ENCODE data around the gene ZFP57. TPM values are rescaled to one million over a fixed set of nuclear protein-coding genes. Genes with fewer than 3 reads are reported as not detected.

Gene ZFP57
- total RNA-seq (2014; rRNA removed; shearing (Covaris generic)) (not detected in 2 replicates), total RNA-seq (2022) (not detected in 2 replicates), Bru-seq, nascent RNA (not detected), BruChase-seq, experiment 1, labeled RNA remaining after a 6-hour chase (not detected), BruChase-seq, experiment 2, labeled RNA remaining after a 2-hour chase (not detected)
- long read RNA-seq, result 0 reads

DNA sequence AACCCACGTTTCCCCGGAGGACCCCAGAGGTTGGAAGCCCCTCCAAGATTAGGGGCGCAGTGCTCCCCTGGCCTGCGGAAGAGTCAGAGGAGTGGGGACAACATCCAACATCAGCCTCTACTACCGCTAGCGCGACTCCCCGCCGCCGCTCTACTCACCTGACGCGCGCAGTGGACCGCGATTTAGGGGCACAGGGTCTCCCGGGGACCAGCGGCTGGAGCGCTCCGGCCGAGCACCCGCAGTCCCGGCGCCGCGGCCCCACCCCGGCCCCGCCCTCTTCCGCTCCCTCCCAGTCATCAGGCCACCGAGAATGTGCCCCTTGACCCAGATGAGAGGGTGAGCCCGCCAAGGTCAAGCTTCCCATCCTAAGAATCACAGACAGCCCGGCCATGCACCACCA, at the start of gene ZFP57:
ZFP57 (minus strand) TSS at position 249 of the 400 bp plus-strand sequence. CDS start 4,149 bp downstream, outside the sequence.
- POLR2A ChIA-PET, result no interaction called here
- Histone ChIP-seq H4K20me1 (ENCODE audit: insufficient read depth, low read length) (no peaks in the 10 kb centered on the region), H3K4me3 (ENCODE audit: low read depth, low read length, poor library complexity, severe bottlenecking) (no peak within 1 kb of the TSS)

DNA sequence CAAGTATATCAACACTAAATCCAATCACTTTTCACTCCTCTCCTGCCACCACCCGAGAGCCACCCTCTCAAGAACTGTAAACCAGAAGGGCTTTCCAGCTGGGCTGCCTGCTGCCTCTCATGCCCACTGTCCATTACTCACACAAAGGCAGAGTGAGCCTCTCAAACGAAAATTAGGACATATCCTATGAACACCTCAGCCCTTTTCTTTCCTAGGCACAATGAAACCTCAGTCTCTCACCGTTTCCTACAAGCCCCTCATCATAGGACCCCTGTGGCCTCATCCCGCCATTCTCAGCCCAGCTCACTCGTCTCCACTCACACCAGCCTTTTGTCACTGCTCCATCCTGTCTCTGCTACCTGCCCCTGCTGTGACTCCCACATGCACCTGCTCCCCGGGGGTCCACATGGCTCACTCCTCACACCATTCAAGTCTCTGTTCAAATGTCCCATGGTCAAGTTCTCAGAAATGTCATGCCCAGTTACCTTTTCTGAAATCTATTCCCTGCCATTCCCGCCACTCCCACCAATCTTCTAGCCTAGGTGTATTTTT, 49.7 kb upstream of the ZFP57 start:
- POLR2A ChIA-PET, result no interaction called here
- intact Hi-C loops (cut with micrococcal nuclease; ENCODE audit: unreplicated experiment), result no loop called here
- BruUV-seq (replicated peaks), result no TSS peak

More for the DNA sequence above, at the start of gene ZFP57:
- no peaks in the 10 kb centered on the region for H3K36me3 ChIP-seq (ENCODE audit: insufficient read depth, low read length)
- no peaks in the 10 kb centered on the region for H3K4me1 ChIP-seq (ENCODE audit: insufficient read depth, low read length, poor library complexity, severe bottlenecking)
- H2AFZ ChIP-seq (ENCODE audit: low read length), result no peak within 1 kb of the TSS
- BruUV-seq (replicated peaks), result no TSS peak
- H3K27ac ChIP-seq (ENCODE audit: low read depth, low read length, poor library complexity, severe bottlenecking), result no peak within 1 kb of the TSS
- H3K9me2 ChIP-seq (ENCODE audit: insufficient read depth, low read length), result no peaks in the 10 kb centered on the region
- H3K9me3 ChIP-seq (ENCODE audit: low read length), result no peaks in the 10 kb centered on the region
- CTCF ChIA-PET (ENCODE audit: unreplicated experiment), result no interaction called here
- no peak for DNase-seq (ENCODE audit: low spot score)
- no peaks in the 10 kb centered on the region for H3K79me2 ChIP-seq (ENCODE audit: insufficient read depth, low read depth, low read length)
- intact Hi-C loops (cut with micrococcal nuclease; ENCODE audit: unreplicated experiment), result no loop called here
- TF ChIP-seq, protein P1, sequence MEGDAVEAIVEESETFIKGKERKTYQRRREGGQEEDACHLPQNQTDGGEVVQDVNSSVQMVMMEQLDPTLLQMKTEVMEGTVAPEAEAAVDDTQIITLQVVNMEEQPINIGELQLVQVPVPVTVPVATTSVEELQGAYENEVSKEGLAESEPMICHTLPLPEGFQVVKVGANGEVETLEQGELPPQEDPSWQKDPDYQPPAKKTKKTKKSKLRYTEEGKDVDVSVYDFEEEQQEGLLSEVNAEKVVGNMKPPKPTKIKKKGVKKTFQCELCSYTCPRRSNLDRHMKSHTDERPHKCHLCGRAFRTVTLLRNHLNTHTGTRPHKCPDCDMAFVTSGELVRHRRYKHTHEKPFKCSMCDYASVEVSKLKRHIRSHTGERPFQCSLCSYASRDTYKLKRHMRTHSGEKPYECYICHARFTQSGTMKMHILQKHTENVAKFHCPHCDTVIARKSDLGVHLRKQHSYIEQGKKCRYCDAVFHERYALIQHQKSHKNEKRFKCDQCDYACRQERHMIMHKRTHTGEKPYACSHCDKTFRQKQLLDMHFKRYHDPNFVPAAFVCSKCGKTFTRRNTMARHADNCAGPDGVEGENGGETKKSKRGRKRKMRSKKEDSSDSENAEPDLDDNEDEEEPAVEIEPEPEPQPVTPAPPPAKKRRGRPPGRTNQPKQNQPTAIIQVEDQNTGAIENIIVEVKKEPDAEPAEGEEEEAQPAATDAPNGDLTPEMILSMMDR (conservative IDR thresholded peaks at IDR 0.05; ENCODE audit: low read length), result no peak
- no peak for TF ChIP-seq EZH2phosphoT487 (IDR thresholded peaks at IDR 0.05; ENCODE audit: borderline replicate concordance, low read depth, low read length)
- no peak within 1 kb of the TSS for H3K4me2 ChIP-seq (ENCODE audit: low read length)

More for the DNA sequence above, 49.7 kb upstream of the ZFP57 start:
- Histone ChIP-seq H3K4me2 (ENCODE audit: low read length) (no peak overlapping the region), H3K4me3 (ENCODE audit: low read depth, low read length, poor library complexity, severe bottlenecking) (no peak overlapping the region), H3K9me2 (ENCODE audit: insufficient read depth, low read length) (no peaks in the 10 kb centered on the region), H3K27ac (ENCODE audit: low read depth, low read length, poor library complexity, severe bottlenecking) (no peak overlapping the region), H3K9me3 (ENCODE audit: low read length) (no peaks in the 10 kb centered on the region), H2AFZ (ENCODE audit: low read length) (no peak overlapping the region), H3K79me2 (ENCODE audit: insufficient read depth, low read depth, low read length) (no peaks in the 10 kb centered on the region), H3K36me3 (ENCODE audit: insufficient read depth, low read length) (peaks cover 5% of the 10 kb centered on the region; the same call in 1 of the 2 replicates), H4K20me1 (ENCODE audit: insufficient read depth, low read length) (no peaks in the 10 kb centered on the region), H3K4me1 (ENCODE audit: insufficient read depth, low read length, poor library complexity, severe bottlenecking) (no peaks in the 10 kb centered on the region)
- CTCF ChIA-PET (ENCODE audit: unreplicated experiment), result no interaction called here
- DNase-seq (ENCODE audit: low spot score), result no peak
- no peak for TF ChIP-seq EZH2phosphoT487 (IDR thresholded peaks at IDR 0.05; ENCODE audit: borderline replicate concordance, low read depth, low read length)
- TF ChIP-seq, protein P1 (conservative IDR thresholded peaks at IDR 0.05; ENCODE audit: low read length), result no peak

Data from OCI-LY7 (cell line).